GM18520 (cell line): ENCODE results near the gene ALDH4A1.
"Not testable (repeated sequence)": the region's sequence is repeated elsewhere in the genome, so short reads cannot be mapped to it uniquely, and the experiment has no call there.

Source experiments
- ATAC-seq: cut with Tn5 transposase; IDR thresholded peaks from one replicate; pipeline ENCODE4 v1.9.1; 2021; ENCODE audit not compliant: unreplicated experiment

Gene ALDH4A1

DNA sequence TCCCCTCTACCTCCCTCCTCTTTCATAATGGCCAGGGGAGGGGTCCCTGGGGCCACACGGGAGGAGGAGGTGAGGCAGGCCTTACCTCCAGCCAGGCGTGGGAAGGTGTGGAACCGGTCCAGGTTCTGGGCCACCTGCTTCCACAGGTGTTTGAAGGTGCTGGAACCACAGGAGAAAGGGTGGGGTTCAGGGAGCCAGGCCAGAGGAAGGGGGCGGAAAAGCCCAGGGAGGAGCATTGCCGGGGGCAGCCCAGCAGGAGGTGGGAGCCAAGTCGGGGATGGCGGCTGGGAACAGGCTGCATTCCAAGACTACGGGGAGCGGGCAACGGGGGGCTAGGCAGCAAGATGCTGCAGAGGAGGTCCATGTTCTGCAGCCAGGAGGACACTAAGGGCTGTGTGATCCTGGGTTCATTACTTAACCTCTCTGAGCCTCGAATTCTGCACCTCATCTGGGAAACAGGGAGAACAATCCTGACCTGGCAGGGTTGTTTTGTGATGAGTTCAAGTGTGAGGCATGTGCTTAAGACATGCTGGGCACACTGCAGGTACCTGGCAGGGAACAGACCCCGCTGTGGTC is 23.1 kb downstream of the ALDH4A1 start:
- no peak for ATAC-seq

DNA sequence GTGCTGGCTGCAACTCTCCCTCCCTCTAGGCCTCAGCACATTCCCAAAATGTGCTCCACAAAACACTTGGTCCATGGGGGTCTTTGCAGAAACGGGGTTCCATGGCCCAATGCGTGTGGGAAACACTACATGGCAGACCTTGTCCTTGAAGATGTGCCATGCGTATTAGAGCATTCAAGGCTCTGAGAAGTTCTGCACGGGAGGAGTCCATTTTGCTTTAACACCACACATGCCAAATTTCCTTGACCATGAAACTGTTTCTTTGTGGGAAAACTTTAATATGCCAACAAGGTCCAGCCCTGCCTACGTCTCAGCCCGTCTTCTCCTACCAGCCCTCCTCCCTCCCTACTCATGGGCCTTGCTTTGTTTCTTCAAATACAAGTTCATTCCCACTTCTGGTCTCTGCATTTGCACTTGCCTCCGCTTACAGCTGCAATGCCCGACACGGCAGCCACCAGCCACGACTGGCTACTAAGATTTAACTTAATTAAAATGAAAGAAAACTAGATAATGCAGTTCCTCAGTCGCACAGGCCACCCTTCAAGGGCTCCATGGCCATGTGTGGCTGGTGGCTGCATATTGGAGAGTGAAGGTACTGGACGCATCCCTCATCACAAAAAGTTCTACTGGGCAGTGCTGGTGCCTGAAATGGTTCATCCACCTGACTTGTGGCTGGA is 23.7 kb downstream of the ALDH4A1 start:
- ATAC-seq: no peak

DNA sequence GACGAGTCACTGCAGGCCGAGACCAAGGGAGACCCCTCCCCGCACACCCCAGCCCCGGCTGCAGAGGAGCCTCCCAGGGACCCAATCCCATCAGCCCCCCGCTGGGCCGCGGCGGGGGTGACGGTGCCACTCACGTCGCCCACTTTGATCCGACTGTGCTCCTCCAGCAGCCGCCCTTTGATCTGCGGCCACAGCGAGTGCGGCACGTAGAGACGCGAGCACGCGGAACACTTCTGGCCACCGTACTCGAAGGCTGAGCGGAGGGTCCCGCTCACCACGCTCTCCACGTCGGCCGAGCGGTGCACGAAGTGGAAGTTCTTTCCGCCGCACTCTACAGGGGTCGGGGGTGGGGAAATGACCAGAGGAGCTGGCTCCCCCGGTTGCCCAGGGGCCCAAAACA is 25.1 kb downstream of the ALDH4A1 start:
- no peak for ATAC-seq

DNA sequence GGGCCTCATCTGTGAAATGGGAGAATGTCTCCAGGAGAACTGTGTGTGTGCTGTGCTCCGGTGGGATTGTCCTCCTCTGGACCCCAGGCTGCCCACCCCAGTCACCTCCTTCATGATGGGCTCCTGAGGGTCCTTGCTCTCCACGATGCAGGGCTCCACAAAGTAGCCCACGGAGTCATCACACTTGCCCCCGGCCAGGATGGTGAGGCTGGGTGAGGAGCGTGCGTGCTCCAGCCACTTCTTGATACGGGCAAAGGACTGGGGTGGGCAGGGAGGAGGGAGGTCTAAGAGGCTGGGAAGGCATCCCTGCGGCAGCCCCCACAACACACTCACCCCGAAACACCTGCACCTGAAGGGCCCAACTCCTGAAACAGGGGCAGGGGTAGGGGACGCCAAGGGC is 26.1 kb downstream of the ALDH4A1 start:
- ATAC-seq: no peak

DNA sequence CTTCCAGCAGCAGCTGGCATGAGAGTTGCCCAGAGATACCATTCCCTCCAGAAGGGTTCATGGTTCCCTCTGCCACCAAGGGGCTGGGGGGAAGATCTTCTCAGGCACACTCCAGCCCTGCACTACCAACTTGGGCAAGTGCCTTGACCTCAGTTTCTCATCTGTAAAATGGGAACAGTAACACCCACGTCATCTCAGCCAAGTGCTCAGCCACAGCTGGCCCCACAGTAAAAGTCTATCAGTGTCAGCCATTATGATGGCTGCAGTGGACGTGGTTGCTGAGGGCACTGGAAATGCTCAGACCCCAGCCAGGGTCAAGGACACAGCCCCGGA is 26.6 kb downstream of the ALDH4A1 start:
- ATAC-seq: no peak

DNA sequence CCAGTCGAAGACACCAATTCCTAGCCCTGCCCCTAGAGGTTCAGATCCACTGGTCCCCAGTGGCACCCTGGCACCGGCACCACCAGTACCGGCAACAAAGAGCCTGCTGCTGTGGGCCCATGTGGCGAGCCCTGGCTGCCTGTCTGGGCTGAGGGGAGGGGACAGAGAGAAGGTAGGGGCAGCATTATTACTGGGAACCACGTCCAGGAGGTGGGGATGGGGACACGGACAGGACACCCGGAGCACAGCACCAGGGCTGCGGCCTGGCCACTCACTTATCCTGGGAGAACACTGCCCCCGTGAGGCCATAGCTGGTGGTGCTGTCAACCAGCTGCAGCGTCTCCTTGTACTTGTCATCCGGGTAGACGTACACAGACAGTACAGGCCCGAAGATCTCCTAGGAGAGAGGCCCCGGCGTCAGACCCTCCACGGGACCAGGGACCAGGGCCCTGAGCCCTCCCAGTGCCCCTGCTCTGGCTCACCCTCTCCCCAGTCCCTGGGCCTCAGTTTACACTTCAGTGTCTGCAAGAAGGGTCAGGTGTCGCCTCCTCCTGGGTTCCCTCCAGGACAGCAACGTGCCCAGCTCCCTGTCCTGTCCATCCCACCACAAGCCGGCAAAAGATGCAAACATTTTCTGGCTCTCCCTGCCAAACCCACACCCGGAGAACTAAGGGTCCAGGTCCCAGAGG is 27.1 kb downstream of the ALDH4A1 start:
- ATAC-seq: no peak

DNA sequence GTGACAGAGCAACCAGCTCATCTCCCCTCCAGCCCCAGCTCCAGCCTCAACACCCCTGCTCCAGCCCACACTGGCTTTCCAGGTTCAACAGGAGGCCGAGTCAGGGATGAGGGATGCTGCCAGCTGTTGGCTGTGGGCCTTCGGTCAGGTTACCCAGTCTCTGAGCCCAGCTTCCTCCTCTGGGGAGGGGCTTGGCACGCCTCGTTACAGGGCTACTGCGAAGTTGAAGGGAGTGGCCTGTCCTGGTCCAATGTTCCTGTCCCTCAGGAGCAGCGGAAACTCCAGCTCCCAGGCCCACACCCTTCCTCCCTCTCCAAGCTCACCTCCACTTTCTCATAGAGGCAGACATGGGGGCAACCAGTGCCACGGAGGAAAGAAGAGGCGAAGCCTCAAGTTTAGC is 27.8 kb downstream of the ALDH4A1 start:
- ATAC-seq: no peak

DNA sequence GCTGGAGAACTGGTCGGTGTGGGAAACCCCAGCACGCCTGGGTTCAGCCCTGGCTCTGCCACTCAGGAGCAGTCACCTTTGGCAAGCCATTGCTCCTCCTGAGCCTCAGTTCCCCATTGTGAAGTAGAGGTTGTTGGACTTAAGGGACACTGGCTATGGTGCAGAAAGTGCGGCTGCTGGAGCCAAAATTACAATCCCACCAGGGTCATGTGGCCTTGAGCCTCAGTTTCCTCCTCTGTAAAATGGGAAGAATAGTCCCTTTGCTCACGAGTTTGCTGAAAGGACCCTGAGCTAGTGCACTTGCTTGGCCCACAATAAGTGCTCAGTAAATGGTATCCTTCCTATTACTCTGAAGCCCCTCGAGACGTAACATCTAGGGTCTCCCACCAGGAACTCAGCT is 28.3 kb downstream of the ALDH4A1 start:
- no peak for ATAC-seq

DNA sequence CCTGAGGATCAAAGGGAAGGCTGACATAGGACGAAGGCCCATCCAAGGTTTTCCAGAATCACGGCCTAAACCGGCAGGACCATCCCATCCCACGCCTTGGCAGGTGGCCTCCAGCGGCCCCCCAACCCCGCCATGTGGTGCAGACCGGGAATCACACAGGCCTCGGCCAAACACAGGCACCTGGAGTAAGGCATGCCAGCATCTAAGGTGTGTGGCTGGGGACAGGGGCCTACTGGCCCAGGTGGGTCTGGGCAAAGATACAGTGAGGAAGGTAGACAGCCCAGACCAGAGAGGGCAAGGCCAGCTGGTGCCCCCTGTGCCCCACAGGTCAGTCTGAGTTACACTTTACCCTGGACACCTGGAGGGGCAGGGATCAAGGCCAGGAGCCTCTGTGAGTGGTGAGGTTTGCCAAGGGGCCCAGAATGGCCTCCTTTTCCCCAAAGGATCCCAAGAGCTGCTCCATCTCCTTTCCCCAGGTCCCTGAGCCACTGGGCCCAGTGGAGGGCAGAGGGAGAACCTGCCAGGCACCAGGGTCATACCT is 30.2 kb downstream of the ALDH4A1 start:
- no peak for ATAC-seq

DNA sequence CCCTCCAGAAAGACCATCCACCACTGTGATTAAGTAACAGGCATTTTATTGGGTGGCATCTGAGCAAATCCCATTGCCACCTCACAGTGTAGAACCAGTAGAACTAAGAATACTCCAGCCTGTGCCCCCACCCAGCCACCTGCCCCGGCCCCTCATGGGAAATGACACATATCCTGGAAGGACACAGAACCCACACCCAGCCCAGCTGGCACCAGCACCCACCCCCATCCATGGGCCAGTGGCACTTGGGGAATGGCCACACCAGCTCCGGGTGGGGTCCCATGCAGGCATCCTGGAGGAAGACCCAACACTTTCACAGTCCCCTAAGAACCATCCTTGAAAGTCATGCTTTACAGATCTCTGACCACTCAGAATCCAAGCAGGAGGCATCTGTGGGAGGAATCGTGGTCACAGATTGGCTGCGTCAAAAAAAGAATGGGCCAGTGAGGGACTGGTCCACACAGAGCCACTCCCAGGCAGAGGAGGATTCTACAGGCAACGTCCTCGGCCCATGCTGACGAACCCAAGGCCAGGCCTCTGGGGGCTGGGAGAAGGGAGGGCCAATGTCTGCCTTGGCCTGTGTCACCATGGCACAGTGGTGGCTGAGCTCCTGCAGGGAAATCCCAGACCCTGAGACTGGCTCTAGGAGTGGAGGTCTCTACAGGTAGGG is 30.8 kb downstream of the ALDH4A1 start:
- no peak for ATAC-seq

DNA sequence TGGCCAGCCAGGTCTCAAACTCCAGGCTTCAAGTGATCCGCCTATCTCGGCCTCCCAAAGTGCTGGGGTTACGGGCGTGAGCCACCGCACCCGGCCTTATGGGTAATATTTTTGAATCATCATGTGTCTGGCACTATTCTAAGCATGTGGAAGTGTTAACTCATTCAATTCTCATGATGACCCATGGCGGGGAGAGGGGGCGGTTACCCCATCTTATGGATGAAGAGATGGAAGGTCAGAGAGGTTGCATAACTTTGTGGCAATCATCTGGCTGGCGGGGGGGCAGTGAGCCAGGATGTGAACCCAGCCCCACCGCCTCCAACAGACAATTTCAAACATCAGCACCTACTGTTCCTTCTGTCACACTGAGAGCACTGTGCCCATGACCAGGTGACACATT is 31.4 kb downstream of the ALDH4A1 start:
- no peak for ATAC-seq

DNA sequence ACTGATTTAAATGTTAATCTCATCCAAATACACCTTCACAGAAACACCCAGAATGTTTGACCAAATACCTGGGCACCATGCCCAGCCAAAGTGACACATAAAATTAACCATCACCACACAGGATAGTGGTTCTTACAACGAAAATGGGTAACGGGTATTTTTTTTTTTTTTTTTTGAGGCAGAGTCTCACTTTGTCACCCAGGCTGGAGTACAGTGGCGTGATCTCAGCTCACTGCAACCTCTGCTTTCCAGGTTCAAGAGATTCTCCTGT is 31.8 kb downstream of the ALDH4A1 start:
- not testable (repeated sequence) for ATAC-seq

DNA sequence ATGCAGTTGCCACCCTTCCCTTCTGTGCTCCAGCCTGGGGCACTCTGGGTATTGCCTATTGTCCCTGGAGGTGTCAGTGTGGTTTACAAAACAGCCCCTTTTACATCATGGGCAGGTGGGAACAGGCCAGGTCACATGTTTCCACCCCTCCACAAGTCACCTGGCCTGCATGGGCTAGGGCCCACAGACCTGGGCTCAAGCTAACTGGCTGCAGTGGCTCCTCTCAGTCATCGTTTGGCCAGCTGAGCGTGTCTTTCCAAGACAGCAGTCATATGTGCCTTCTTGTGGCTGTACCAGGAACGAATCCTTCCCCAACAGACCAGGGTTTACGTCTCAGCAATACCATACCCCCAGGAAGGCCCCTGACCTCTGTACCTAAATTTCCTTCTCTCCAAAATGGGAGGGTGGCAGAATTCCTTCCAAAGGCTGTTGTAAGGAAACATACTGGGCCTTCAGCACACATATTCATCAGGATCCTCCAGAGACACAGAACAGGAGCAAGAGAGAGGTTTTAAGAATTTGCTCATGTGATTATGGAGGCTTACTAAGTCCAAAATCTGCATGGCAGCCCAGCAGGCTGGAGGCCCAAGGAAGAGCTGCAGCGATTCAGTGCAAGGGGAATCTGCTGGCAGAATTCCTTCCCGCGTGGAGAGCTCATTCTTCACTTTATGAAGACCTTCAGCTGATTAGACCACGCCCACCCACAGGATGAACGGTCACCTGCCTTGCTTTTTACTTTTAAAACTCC is 32.3 kb downstream of the ALDH4A1 start:
- ATAC-seq: no peak

DNA sequence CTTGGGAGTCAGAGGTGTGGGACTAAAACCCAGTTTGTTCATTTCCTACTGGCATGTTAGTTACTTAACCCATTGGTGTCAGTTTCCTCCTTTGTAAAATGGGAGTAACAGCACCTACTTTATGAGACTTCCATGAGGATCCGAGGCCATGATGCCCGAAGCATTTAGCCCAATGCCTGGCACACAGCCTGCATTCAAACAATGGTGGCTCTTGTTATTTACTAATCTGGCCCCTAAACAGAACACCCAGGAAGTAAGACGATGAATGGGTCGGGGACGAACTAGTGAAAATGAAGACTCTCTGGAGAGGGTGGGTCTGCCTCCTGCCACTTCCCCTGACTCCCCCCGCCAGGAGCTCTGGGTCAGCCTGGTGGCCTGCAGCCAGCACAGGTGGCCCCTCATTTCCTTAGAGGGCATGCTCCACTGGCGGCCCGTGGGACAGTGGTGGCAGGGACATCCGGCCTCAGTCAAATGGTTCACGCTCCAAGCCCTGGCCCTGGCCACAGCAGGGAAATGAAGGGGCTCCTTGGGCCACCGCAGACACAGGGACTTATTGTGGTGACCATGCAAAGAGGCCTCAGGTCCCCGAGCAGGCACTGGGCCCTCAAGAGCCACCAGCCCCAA is 33.4 kb downstream of the ALDH4A1 start:
- ATAC-seq: no peak

DNA sequence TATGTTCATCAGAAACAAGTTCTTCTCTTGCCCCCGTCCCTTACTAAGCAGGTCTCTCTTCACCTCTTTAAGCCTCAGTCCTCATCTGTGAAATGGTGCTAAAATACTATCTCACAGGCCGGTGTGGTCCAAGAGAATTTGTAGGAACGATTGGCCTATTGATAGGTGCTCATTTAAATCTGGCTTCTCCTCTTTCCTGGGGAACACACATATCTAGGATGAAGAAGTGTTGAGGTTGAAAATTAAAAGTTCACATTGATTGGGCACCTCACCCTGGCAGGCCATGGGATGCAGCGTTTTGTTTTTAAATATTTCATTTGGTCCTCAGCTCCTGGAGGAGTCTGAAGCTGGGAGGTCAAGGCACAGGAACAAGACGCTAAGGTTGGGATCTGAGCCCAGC is 34.0 kb downstream of the ALDH4A1 start:
- ATAC-seq: no peak

DNA sequence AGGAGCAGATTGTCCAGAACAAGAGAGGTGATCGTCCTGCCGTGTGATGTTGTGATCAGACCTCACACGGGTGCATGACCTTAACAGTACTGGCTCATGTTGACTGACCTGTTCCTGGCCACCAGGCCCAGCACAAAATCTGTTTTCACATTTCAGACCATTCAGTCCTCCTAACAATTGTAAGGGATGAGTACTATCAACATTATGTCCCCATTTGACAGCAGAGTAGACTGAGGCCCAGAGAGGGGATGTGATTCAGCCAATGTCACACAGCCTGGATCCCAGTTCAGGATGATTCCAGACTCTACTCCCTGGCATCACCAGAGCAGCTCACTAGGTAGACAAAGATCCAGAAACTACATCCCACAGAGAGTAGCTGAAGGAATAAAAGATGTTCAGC is 35.5 kb downstream of the ALDH4A1 start:
- ATAC-seq: no peak

DNA sequence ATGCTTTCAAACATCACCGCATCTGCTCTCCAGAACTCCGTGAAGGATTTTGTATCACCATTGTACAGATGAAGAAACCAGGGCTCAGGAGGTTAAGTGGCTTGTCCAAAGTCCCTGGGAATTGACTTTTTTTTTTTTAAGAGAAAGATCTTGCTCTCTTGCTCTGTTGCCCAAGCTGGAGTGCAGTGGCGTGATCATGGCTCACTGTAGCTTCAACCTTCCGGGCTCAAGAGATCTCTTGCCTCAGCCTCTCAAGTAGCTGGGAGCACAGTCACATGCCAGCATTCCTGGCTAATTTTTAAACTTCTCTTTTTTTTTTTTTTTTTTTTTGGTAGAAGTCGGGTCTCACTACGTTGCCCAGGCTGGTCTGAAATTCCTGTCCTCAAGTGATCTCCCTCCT is 36.0 kb downstream of the ALDH4A1 start:
- ATAC-seq: no peak

DNA sequence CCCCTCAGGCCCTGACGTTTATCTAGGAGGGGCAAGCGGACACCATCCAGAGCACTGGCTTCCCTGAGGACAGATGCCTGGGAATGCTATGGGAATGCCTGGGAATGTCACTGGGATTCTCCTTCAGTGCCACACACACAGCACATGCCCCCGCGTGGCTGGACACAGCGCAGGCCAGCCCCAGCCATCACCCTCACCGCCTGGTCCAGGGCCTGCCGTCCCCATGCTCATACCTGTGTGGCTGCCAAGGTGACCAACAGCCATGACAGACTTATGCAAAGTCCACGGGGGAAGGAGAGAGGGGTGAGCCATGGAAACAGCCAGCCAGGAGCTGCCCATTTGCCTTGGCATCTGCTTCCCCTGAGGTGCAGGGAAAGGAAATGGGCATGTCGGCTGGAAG is 37.2 kb downstream of the ALDH4A1 start:
- no peak for ATAC-seq

DNA sequence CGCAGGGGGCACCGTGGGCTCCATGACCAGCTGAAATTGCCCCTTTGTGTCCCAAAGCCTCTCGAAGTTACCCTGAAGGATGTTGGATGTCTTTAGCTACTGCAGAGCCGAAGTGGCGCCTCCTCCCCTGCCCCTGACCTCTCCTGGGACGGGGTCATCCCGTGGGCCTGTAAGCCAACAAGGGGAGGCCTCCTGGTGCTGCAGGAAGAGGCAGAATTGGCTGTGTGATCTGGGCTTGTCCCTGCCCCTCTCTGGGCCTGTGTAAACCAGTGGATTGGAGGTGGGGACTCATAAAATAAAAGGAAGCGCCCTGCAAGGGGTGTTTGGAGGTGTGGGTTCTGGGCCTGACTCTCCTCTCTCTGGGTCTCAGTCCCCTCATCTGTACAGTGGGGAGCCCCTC is 40.8 kb downstream of the ALDH4A1 start:
- no peak for ATAC-seq

DNA sequence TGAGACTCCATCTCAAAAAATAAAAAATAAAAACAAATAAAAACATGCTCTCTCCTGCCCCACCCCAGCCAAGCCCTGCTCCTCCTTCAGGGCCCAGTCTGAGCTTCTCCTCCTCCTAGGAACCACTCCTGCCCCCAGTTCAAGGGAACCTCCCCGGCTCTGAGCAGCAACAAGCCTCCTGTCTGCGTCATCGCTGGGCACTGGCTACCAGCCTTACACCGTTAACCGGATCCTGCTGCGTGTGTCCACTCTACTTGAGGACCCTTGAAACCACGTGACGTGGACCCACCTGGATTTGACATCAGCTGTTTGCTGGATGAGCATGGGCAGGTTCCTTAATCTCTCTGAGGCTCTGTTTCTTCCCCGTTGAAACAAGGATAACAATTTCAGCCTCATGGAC is 41.3 kb downstream of the ALDH4A1 start:
- no peak for ATAC-seq

DNA sequence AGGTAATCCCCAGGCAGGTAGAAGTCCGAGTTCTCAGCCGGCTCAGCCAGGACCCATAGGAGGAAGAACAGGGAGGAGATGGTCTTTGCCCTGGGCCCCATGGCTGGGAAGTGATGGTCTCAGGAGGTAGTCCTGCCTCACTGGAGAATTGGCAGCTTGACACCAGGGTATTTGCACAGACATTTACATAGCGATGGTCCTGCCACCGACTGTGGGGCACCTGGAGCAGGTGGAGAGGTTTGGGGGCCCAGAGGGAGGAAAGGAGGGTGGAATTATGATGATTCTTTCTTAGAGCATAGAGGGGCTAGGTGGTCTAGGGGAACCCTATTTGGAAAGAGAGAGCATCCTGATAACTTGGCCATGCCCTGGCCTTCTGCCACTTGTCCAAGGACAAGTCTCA is 42.8 kb downstream of the ALDH4A1 start, which contains the start of gene TAS1R2:
Gene TAS1R2 (minus strand): TSS at position 101 of the 400 bp plus-strand sequence. CDS start 0 bp downstream, at position 101.
- no peak for ATAC-seq
